Left lung (tissue), 10 donors: ENCODE measurements around the gene MACO1. TPM values are rescaled to one million over a fixed set of nuclear protein-coding genes. Genes with fewer than 3 reads are reported as not detected.

Source experiments
- ATAC-seq: fragments of 200-7000 bp; cut with Tn5 transposase; one replicate; pipeline ENCODE4 v1.9.1; 2020; ENCODE audit warnings: moderate library complexity
- DNase-seq, 4 donors: peaks; one replicate each; pipeline ENCODE4 v3.0.0-alpha.2; 2013 to 2020
- H3K27ac ChIP-seq, 2 donors: fragments of 200-600 bp; sonication (generic) in 1 of 2; one replicate each; pipeline versions ENCODE4 v1.5.0 to v1.8.0; 2020 to 2021
- H3K27me3 ChIP-seq, 2 donors: fragments of 200-600 bp; sonication (generic) in 1 of 2; one replicate each; pipeline versions ENCODE4 v1.5.0 to v1.8.0; 2020 to 2021
- H3K36me3 ChIP-seq, 2 donors: fragments of 200-600 bp; sonication (generic) in 1 of 2; one replicate each; pipeline versions ENCODE4 v1.5.0 to v1.8.0; 2020 to 2021
- H3K4me1 ChIP-seq, 2 donors: fragments of 200-600 bp; one replicate each; pipeline ENCODE4 v1.8.0; 2021
- H3K4me3 ChIP-seq, 2 donors: fragments of 200-600 bp; sonication (generic) in 1 of 2; one replicate each; pipeline versions ENCODE4 v1.5.0 to v1.8.0; 2020 to 2021; ENCODE audit warnings: mild to moderate bottlenecking in 1 of 2
- H3K9me3 ChIP-seq, 2 donors: fragments of 200-600 bp; sonication (generic) in 1 of 2; one replicate each; pipeline versions ENCODE4 v1.5.0 to v1.8.0; 2020 to 2021
- CTCF ChIP-seq, 2 donors: fragments of 200-600 bp; sonication (generic) in 1 of 2; IDR thresholded peaks; one replicate each; pipeline versions ENCODE4 v1.5.0 to v1.8.0; 2021; ENCODE audit warnings: antibody characterized with exemption in 2 of 2
- intact Hi-C, 2 donors: fragments of 100-400 bp; cut with DNase I; formaldehyde crosslinking; loops; one replicate each; pipeline versions ENCODE4 v1.11.2 to v1.14.2; 2022
- polyA plus RNA-seq, 6 donors: library from polyadenylated mRNA; unstranded; fragments of 120-200 nt; gene quantifications; one replicate each; pipeline ENCODE4 v1.2.1, GENCODE V29; 2013; ENCODE audit not compliant: insufficient read length in 6 of 6
- total RNA-seq, 2 donors: library from RNA; stranded (reverse); fragmentation: NEBNext Ultra II Directional; extraction: Animal tissue kit (Norgen Biotek cat#: 25700); gene quantifications; one replicate each; pipeline ENCODE4 v1.2.1, GENCODE V29; 2021
- donor health status: DM: no; HTN: yes; CAD: no.
- donor health status: DM: no; HTN: no; CAD: no.

Gene MACO1
- total and polyA plus RNA-seq, 8 donors: 18.8 to 26.7 (median 25.6) TPM

- TF ChIP-seq CTCF (IDR thresholded peaks at IDR 0.05): no peak
- Histone ChIP-seq H3K27me3 (no peaks in the 10 kb centered on the region), H3K27ac (no peak overlapping the region), H3K9me3 (no peaks in the 10 kb centered on the region), H3K4me3 (no peak overlapping the region), H3K4me1 (no peaks in the 10 kb centered on the region), H3K36me3 (no peaks in the 10 kb centered on the region)
- no peak for ATAC-seq
- DNase-seq: peak in 1 of 4 donors; percentile 15
- intact Hi-C loops: no loop called here
Measured at GRCh38 chr1:25523542-25523941, 92.8 kb downstream of the MACO1 start.

- Histone ChIP-seq H3K9me3 (no peaks in the 10 kb centered on the region), H3K27ac (no peak overlapping the region), H3K36me3 (no peaks in the 10 kb centered on the region), H3K4me3 (no peak overlapping the region), H3K27me3 (no peaks in the 10 kb centered on the region), H3K4me1 (no peaks in the 10 kb centered on the region)
- DNase-seq (no peak), ATAC-seq (no peak)
- TF ChIP-seq CTCF (IDR thresholded peaks at IDR 0.05): no peak
- intact Hi-C loops: no loop called here
Measured at GRCh38 chr1:25524568-25525360, 94.1 kb downstream of the MACO1 start.

- ATAC-seq: no peak
Measured at GRCh38 chr1:25525361-25525688, 94.6 kb downstream of the MACO1 start.

GRCh38 chr1:25526753-25527152, 96.1 kb downstream of the MACO1 start:
- Histone ChIP-seq H3K27me3 (no peaks in the 10 kb centered on the region), H3K9me3 (no peaks in the 10 kb centered on the region), H3K36me3 (no peaks in the 10 kb centered on the region), H3K27ac (no peak overlapping the region), H3K4me3 (no peak overlapping the region), H3K4me1 (no peaks in the 10 kb centered on the region)
- TF ChIP-seq CTCF (IDR thresholded peaks at IDR 0.05): no peak
- ATAC-seq (no peak), DNase-seq (no peak)
- intact Hi-C loops: no loop called here

More at GRCh38 chr1:25525361-25525688, 94.6 kb downstream of the MACO1 start:
- Histone ChIP-seq H3K4me1 (no peaks in the 10 kb centered on the region), H3K4me3 (no peak overlapping the region), H3K36me3 (no peaks in the 10 kb centered on the region), H3K27me3 (no peaks in the 10 kb centered on the region), H3K9me3 (no peaks in the 10 kb centered on the region), H3K27ac (no peak overlapping the region)
- DNase-seq: no peak
- no peak for TF ChIP-seq CTCF (IDR thresholded peaks at IDR 0.05)
- intact Hi-C loops: no loop called here

GRCh38 chr1:25527226-25527846, 96.6 kb downstream of the MACO1 start:
- no peaks in the 10 kb centered on the region for H3K27me3 ChIP-seq
- no peaks in the 10 kb centered on the region for H3K36me3 ChIP-seq
- intact Hi-C loops: no loop called here
- H3K4me3 ChIP-seq: no peak overlapping the region
- H3K4me1 ChIP-seq: no peaks in the 10 kb centered on the region
- no peak for DNase-seq
- no peak for TF ChIP-seq CTCF (IDR thresholded peaks at IDR 0.05)
- no peaks in the 10 kb centered on the region for H3K9me3 ChIP-seq
- ATAC-seq: no peak
- H3K27ac ChIP-seq: no peak overlapping the region
